Heart right ventricle (tissue), 16 donors: Measurements from ENCODE around the gene MACROD2. TPM values are rescaled to one million over a fixed set of nuclear protein-coding genes. Genes with fewer than 3 reads are reported as not detected.

Experiments
- ATAC-seq, 8 donors: fragments of 200-7000 bp; cut with Tn5 transposase; one replicate each; pipeline ENCODE4 v1.9.1; 2020; ENCODE audit warnings: mild to moderate bottlenecking in 8 of 8, moderate library complexity in 8 of 8, moderate number of reproducible peaks in 1 of 8
- DNase-seq, 2 donors: peaks; one replicate each; pipeline ENCODE4 v3.0.0-alpha.2; 2020
- H3K27ac ChIP-seq, 10 donors: fragments of 200-600 bp; sonication (generic) in 2 of 10; one replicate each; pipeline versions ENCODE4 v1.5.0 to v1.8.0; 2020 to 2022; ENCODE audit warnings: mild to moderate bottlenecking in 3 of 10
- H3K27me3 ChIP-seq, 7 donors: fragments of 200-600 bp; one replicate each; pipeline ENCODE4 v1.8.0; 2021 to 2022; ENCODE audit warnings: mild to moderate bottlenecking in 2 of 7
- H3K36me3 ChIP-seq, 9 donors: fragments of 200-600 bp; sonication (generic) in 1 of 9; one replicate each; pipeline versions ENCODE4 v1.5.0 to v1.8.0; 2020 to 2022; ENCODE audit warnings: mild to moderate bottlenecking in 2 of 9
- H3K4me1 ChIP-seq, 9 donors: fragments of 200-600 bp; sonication (generic) in 1 of 9; one replicate each; pipeline versions ENCODE4 v1.5.0 to v1.8.0; 2020 to 2022; ENCODE audit warnings: mild to moderate bottlenecking in 4 of 9
- H3K4me3 ChIP-seq, 10 donors: fragments of 200-600 bp; sonication (generic) in 2 of 10; one replicate each; pipeline versions ENCODE4 v1.5.0 to v1.8.0; 2020 to 2022; ENCODE audit warnings: mild to moderate bottlenecking in 7 of 10, moderate library complexity in 2 of 10
- H3K9me3 ChIP-seq, 11 donors: fragments of 200-600 bp in 10 of 11; sonication (generic) in 2 of 11; one replicate each; pipeline versions ENCODE4 v1.5.0 to v1.8.0; 2013 to 2022; ENCODE audit warnings: mild to moderate bottlenecking in 2 of 11, control low read depth in 1 of 11, moderate library complexity in 1 of 11
- CTCF ChIP-seq, 9 donors: fragments of 200-600 bp; sonication (generic) in 2 of 9; IDR thresholded peaks; one replicate each; pipeline versions ENCODE4 v1.5.0 to v1.8.0; 2021 to 2022; ENCODE audit warnings: antibody characterized with exemption in 9 of 9, mild to moderate bottlenecking in 5 of 9, moderate library complexity in 1 of 9
- whole genome bisulfite sequencing, 2 donors: extraction: QIAGEN DNeasy Blood & Tissue Kit; methylation state at CpG; one replicate each; pipeline ENCODE4 v1.1.7; 2013; ENCODE audit warnings: inconsistent platforms in 1 of 2; 5-methylcytosine and 5-hydroxymethylcytosine counted together
- intact Hi-C, 10 donors: fragments of 100-400 bp; cut with DNase I; formaldehyde crosslinking; loops; one replicate each; pipeline versions ENCODE4 v1.11.1 to v1.14.2; 2022
- polyA plus RNA-seq, 2 donors: library from polyadenylated mRNA; stranded (reverse); fragments of 200-250 nt; gene quantifications; one replicate each; pipeline ENCODE4 v1.2.3, GENCODE V29; 2013
- total RNA-seq, 10 donors: library from RNA; stranded (reverse); fragmentation: NEBNext Ultra II Directional in 3 of 10; extraction: Animal tissue kit (Norgen Biotek cat#: 25700) in 3 of 10; gene quantifications; one replicate each; pipeline versions ENCODE4 v1.2.1 to v1.2.4, GENCODE V29; 2021 to 2023
- donor health status: Arrhythmogenic right ventricular cardiomyopathy.
- donor health status: ischemic (EF 13 %, LVEDD 7.1; RV severe dilation, severe dysfunction).
- donor health status: healthy with polysubstance abuse.
- donor health status: DM: no; HTN: yes; CAD: no.
- donor health status: DM: no; HTN: no; CAD: no.
- donor health status: ischemic (EF 25% LVEDD 6.9; RV normal size, moderate dysfunction).
- donor health status: ischemic (EF 25% LVEDD 5.7; RV mildly dilated, moderate dysfunction).
- donor health status: healthy.
- donor health status: DM: yes; HTN: yes; CAD: no.
- donor health status: Ischemic cardiomyopathy.
- donor health status: ischemic (EF 35%, LVEDD 5.7; RV mildly dilated, moderate dysfunction).
- donor health status: nonischemic (EF 11% LVEDD 7.7; RV severe dilation, severe dysfunction).
- donor health status: DM: yes; HTN: yes; CAD: no.
- donor health status: PGD.
- donor health status: ischemic (EF 29% LVEDD 5.4; RV normal size, mild dysfunction).
- donor health status: nonischemic (EF 23%, LVEDD 6.1; RV moderate dilation, normal function).

Gene MACROD2
- total and polyA plus RNA-seq, 12 donors, result 0.28 to 6.4 (median 4.1) TPM

GRCh38 chr20:15098351-15098750, 1103.0 kb downstream of the MACROD2 start:
- Histone ChIP-seq H3K4me3 (no peak overlapping the region), H3K27me3 (no peaks in the 10 kb centered on the region), H3K27ac (no peak overlapping the region), H3K4me1 (no peaks in the 10 kb centered on the region), H3K36me3 (no peaks in the 10 kb centered on the region), H3K9me3 (peaks cover 0 to 13% (median 0%) of the 10 kb centered on the region in 11 donors)
- ATAC-seq, result no peak
- no peak for TF ChIP-seq CTCF (IDR thresholded peaks at IDR 0.05)
- DNase-seq, result no peak
- WGBS, 2 donors, result 82 to 89% methylated on average over 4 of the region's 4 CpGs
- intact Hi-C loops, result no loop called here

GRCh38 chr20:15099130-15099529, 1103.8 kb downstream of the MACROD2 start:
- Histone ChIP-seq H3K27ac (no peak overlapping the region), H3K36me3 (no peaks in the 10 kb centered on the region), H3K27me3 (no peaks in the 10 kb centered on the region), H3K4me3 (no peak overlapping the region), H3K9me3 (peaks cover 0 to 13% (median 0%) of the 10 kb centered on the region in 11 donors), H3K4me1 (no peaks in the 10 kb centered on the region)
- ATAC-seq, result no peak
- WGBS, 2 donors, result 70 to 81% methylated on average over 1 of the region's 1 CpG
- DNase-seq, result no peak
- intact Hi-C loops, result no loop called here
- no peak for TF ChIP-seq CTCF (IDR thresholded peaks at IDR 0.05)

GRCh38 chr20:15100506-15101160, 1105.3 kb downstream of the MACROD2 start:
- Histone ChIP-seq H3K27ac (no peak overlapping the region), H3K36me3 (no peaks in the 10 kb centered on the region), H3K9me3 (peaks cover 0 to 13% (median 0%) of the 10 kb centered on the region in 11 donors), H3K4me3 (no peak overlapping the region), H3K4me1 (no peaks in the 10 kb centered on the region), H3K27me3 (no peaks in the 10 kb centered on the region)
- no peak for TF ChIP-seq CTCF (IDR thresholded peaks at IDR 0.05)
- intact Hi-C loops, result no loop called here
- DNase-seq, result no peak
- no peak for ATAC-seq

- WGBS, 2 donors, result 48 to 52% methylated on average over 1 of the region's 1 CpG
- no peak for ATAC-seq
Measured at GRCh38 chr20:15107931-15108330, 1112.6 kb downstream of the MACROD2 start.

More at GRCh38 chr20:15107931-15108330, 1112.6 kb downstream of the MACROD2 start:
- no peaks in the 10 kb centered on the region for H3K27me3 ChIP-seq
- H3K27ac ChIP-seq, result no peak overlapping the region
- no peak overlapping the region for H3K4me3 ChIP-seq
- DNase-seq, result no peak
- intact Hi-C loops, result no loop called here
- H3K36me3 ChIP-seq, result no peaks in the 10 kb centered on the region
- no peaks in the 10 kb centered on the region for H3K4me1 ChIP-seq
- no peak for TF ChIP-seq CTCF (IDR thresholded peaks at IDR 0.05)
- no peaks in the 10 kb centered on the region for H3K9me3 ChIP-seq
